WTC11 (cell line): ENCODE results near the gene UGP2. TPM values are rescaled to one million over a fixed set of nuclear protein-coding genes. Genes with fewer than 3 reads are reported as not detected.

Source experiments
- ATAC-seq: fragments of 200-7000 bp; cut with Tn5 transposase; 2 replicates; pipeline ENCODE4 v1.10.0; 2021; ENCODE audit warnings: mild to moderate bottlenecking, moderate library complexity
- CTCF ChIA-PET: fragments of 300-600 bp; sonication (Branson Sonifier 250); formaldehyde crosslinking; loops from one replicate; lab custom pipeline; 2021; ENCODE audit warnings: antibody characterized with exemption; lab: Charles Lee
- POLR2A ChIA-PET: fragments of 350-600 bp; sonication (Branson Sonifier 250); formaldehyde crosslinking; loops from one replicate; lab custom pipeline; 2021; ENCODE audit warnings: antibody characterized with exemption; lab: Charles Lee
- DNase-seq: peaks from one replicate; pipeline ENCODE4 v3.0.0; 2021; ENCODE audit warnings: low spot score
- H3K27ac Mint-ChIP-seq: 2 replicates; pipeline ENCODE4 v1.8.0; 2021; ENCODE audit warnings: mixed read lengths
- H3K27me3 Mint-ChIP-seq: 2 replicates; pipeline ENCODE4 v1.8.0; 2021; ENCODE audit warnings: low read depth, mild to moderate bottlenecking, moderate library complexity, mixed read lengths
- H3K36me3 Mint-ChIP-seq: 2 replicates; pipeline ENCODE4 v1.8.0; 2021; ENCODE audit warnings: mixed read lengths
- H3K4me1 Mint-ChIP-seq: 2 replicates; pipeline ENCODE4 v1.8.0; 2022; ENCODE audit warnings: mixed read lengths
- H3K4me3 Mint-ChIP-seq: 2 replicates; pipeline ENCODE4 v1.8.0; 2021; ENCODE audit warnings: mild to moderate bottlenecking, moderate library complexity, mixed read lengths
- H3K9me3 Mint-ChIP-seq: 2 replicates; pipeline ENCODE4 v1.8.0; 2021; ENCODE audit warnings: mixed read lengths
- ATF3 ChIP-seq: sonication (generic); formaldehyde crosslinking; conservative IDR thresholded peaks from 2 replicates; pipeline ENCODE4 v1.8.1; 2022; ENCODE audit warnings: mild to moderate bottlenecking, missing genetic modification reagents
- E2F1 ChIP-seq: sonication (generic); formaldehyde crosslinking; IDR thresholded peaks from 2 replicates; pipeline ENCODE4 v1.8.0; 2022; ENCODE audit warnings: mild to moderate bottlenecking, missing genetic modification reagents
- ELF4 ChIP-seq: sonication (generic); formaldehyde crosslinking; IDR thresholded peaks from 2 replicates; pipeline ENCODE4 v1.8.1; 2022; ENCODE audit warnings: low read depth, mild to moderate bottlenecking, moderate library complexity, missing genetic modification reagents
- EMX1 ChIP-seq: fragments of 250-450 bp; sonication (Bioruptor Pico); IDR thresholded peaks from 2 replicates; pipeline ENCODE4 v1.8.0; 2021; ENCODE audit warnings: mild to moderate bottlenecking
- FOXP4 ChIP-seq: sonication (generic); formaldehyde crosslinking; IDR thresholded peaks from 2 replicates; pipeline ENCODE4 v1.8.0; 2022; ENCODE audit warnings: mild to moderate bottlenecking, missing genetic modification reagents
- HMGA2 ChIP-seq: fragments of 250-450 bp; sonication (Bioruptor Pico); IDR thresholded peaks from 2 replicates; pipeline ENCODE4 v1.4.0; 2021; ENCODE audit warnings: mild to moderate bottlenecking, moderate library complexity
- IRF1 ChIP-seq: sonication (generic); formaldehyde crosslinking; IDR thresholded peaks from 2 replicates; pipeline ENCODE4 v1.8.0; 2023; ENCODE audit warnings: missing genetic modification reagents
- KAT7 ChIP-seq: sonication (generic); formaldehyde crosslinking; IDR thresholded peaks from 2 replicates; pipeline ENCODE4 v1.8.1; 2023; ENCODE audit warnings: missing genetic modification reagents, mild to moderate bottlenecking, borderline replicate concordance
- NFYB ChIP-seq: sonication (generic); formaldehyde crosslinking; conservative IDR thresholded peaks from 2 replicates; pipeline ENCODE4 v1.8.0; 2022; ENCODE audit warnings: low read depth, missing genetic modification reagents
- NR3C1 ChIP-seq: sonication (generic); formaldehyde crosslinking; conservative IDR thresholded peaks from 2 replicates; pipeline ENCODE4 v1.8.1; 2023; ENCODE audit warnings: low read depth, mild to moderate bottlenecking, missing genetic modification reagents
- PRDM15 ChIP-seq: sonication (generic); formaldehyde crosslinking; IDR thresholded peaks from 2 replicates; pipeline ENCODE4 v1.8.0; 2022; ENCODE audit warnings: missing genetic modification reagents
- PRRX2 ChIP-seq: fragments of 250-450 bp; sonication (Bioruptor Pico); IDR thresholded peaks from 2 replicates; pipeline ENCODE4 v1.8.0; 2021; ENCODE audit warnings: mild to moderate bottlenecking
- USF1 ChIP-seq: sonication (generic); formaldehyde crosslinking; IDR thresholded peaks from 2 replicates; pipeline ENCODE4 v1.8.0; 2022; ENCODE audit warnings: mild to moderate bottlenecking, missing genetic modification reagents
- USF2 ChIP-seq: sonication (generic); formaldehyde crosslinking; IDR thresholded peaks from 2 replicates; pipeline ENCODE4 v1.8.1; 2023; ENCODE audit warnings: mild to moderate bottlenecking, missing genetic modification reagents, moderate library complexity
- ZNF138 ChIP-seq: sonication (generic); formaldehyde crosslinking; conservative IDR thresholded peaks from 2 replicates; pipeline ENCODE4 v1.8.1; 2022; ENCODE audit warnings: mild to moderate bottlenecking, moderate library complexity, missing genetic modification reagents
- ZNF512 ChIP-seq: sonication (generic); formaldehyde crosslinking; IDR thresholded peaks from 2 replicates; pipeline ENCODE4 v1.8.1; 2022; ENCODE audit warnings: missing genetic modification reagents, borderline replicate concordance
- total RNA-seq: library from RNA; stranded (reverse); gene quantifications from 3 replicates; pipeline ENCODE4 v1.2.3, GENCODE V29; 2021
- TF ChIP-seq, protein P1 (sequence below): sonication (generic); formaldehyde crosslinking; IDR thresholded peaks from 2 replicates; pipeline ENCODE4 v1.8.0; 2022; ENCODE audit warnings: mild to moderate bottlenecking, missing genetic modification reagents
- TF ChIP-seq, protein P2 (sequence below): sonication (generic); formaldehyde crosslinking; IDR thresholded peaks from 2 replicates; pipeline ENCODE4 v1.8.0; 2023; ENCODE audit warnings: missing genetic modification reagents, mild to moderate bottlenecking, borderline replicate concordance

The UGP2 gene
- total RNA-seq, 1 experiment from 2014 or later = 543 TPM

DNA sequence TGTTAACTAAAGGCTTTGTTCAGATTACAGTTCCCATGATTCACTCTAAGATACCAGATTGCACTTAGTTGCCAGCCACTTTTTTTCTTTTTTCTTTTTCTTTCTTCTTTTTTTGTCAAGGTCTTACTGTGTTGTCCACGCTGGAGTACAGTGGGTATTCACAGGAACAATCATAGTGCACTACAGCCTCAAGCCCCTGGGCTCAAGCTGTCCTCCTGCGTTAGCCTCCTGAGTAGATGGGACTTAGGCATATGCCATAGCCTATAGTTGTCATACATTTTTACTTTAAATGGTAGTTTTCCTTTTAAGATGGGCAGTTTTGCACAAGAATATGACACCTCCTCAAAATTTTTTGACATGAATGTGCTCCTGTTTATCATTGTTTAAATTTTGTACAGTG is 2.1 kb downstream of the UGP2 start:
- H3K4me3 Mint-ChIP-seq = peak overlapping the region; percentile 100
- POLR2A ChIA-PET = interaction anchor here (0.8 to 2.1 kb wide), 4 partner anchors 12 to 145 kb away, joined by 3 to 5 read pairs (median 3); no protein-coding TSS in a partner anchor
- H3K27ac Mint-ChIP-seq = peak overlapping the region; percentile 100
- TF ChIP-seq E2F1 (CRISPR knock-in tag) (no peak), ELF4 (CRISPR knock-in tag) (no peak), USF1 (no peak)
- TF ChIP-seq, all 79 proteins: peak for 0
- Mint-ChIP-seq H3K36me3 (peaks cover 45% of the 10 kb centered on the region), H3K9me3 (no peaks in the 10 kb centered on the region), H3K4me1 (peaks cover 58% of the 10 kb centered on the region), H3K27me3 (no peaks in the 10 kb centered on the region)
- no peak for ATAC-seq
- CTCF ChIA-PET = interaction anchor here (0.9 to 1.0 kb wide), 2 partner anchors 23 to 145 kb away, joined by 4 read pairs; no protein-coding TSS in a partner anchor
- DNase-seq = no peak

- POLR2A ChIA-PET = interaction anchor here (0.8 to 2.1 kb wide), 5 partner anchors 11 to 229 kb away, joined by 3 to 5 read pairs (median 3); no protein-coding TSS in a partner anchor
- no peak for DNase-seq
- TF ChIP-seq, protein P1, sequence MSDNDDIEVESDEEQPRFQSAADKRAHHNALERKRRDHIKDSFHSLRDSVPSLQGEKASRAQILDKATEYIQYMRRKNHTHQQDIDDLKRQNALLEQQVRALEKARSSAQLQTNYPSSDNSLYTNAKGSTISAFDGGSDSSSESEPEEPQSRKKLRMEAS (CRISPR knock-in tag) = no peak
- no peak for TF ChIP-seq IRF1 (CRISPR knock-in tag)
- no peak for TF ChIP-seq PRDM15 (CRISPR knock-in tag)
- TF ChIP-seq ZNF512 = no peak
- TF ChIP-seq KAT7 (CRISPR knock-in tag) = no peak
- TF ChIP-seq NFYB (CRISPR knock-in tag) = no peak
- no peak for TF ChIP-seq NR3C1 (CRISPR knock-in tag)
- TF ChIP-seq EMX1 (CRISPR knock-in tag) = no peak
- TF ChIP-seq FOXP4 (CRISPR knock-in tag) = no peak
- no peak for TF ChIP-seq PRRX2
- TF ChIP-seq ATF3 (CRISPR knock-in tag) = no peak
- no peak for TF ChIP-seq ZNF138 (CRISPR knock-in tag)
- no peak for TF ChIP-seq USF2
- TF ChIP-seq HMGA2 (CRISPR knock-in tag) = no peak
- TF ChIP-seq, protein P2, sequence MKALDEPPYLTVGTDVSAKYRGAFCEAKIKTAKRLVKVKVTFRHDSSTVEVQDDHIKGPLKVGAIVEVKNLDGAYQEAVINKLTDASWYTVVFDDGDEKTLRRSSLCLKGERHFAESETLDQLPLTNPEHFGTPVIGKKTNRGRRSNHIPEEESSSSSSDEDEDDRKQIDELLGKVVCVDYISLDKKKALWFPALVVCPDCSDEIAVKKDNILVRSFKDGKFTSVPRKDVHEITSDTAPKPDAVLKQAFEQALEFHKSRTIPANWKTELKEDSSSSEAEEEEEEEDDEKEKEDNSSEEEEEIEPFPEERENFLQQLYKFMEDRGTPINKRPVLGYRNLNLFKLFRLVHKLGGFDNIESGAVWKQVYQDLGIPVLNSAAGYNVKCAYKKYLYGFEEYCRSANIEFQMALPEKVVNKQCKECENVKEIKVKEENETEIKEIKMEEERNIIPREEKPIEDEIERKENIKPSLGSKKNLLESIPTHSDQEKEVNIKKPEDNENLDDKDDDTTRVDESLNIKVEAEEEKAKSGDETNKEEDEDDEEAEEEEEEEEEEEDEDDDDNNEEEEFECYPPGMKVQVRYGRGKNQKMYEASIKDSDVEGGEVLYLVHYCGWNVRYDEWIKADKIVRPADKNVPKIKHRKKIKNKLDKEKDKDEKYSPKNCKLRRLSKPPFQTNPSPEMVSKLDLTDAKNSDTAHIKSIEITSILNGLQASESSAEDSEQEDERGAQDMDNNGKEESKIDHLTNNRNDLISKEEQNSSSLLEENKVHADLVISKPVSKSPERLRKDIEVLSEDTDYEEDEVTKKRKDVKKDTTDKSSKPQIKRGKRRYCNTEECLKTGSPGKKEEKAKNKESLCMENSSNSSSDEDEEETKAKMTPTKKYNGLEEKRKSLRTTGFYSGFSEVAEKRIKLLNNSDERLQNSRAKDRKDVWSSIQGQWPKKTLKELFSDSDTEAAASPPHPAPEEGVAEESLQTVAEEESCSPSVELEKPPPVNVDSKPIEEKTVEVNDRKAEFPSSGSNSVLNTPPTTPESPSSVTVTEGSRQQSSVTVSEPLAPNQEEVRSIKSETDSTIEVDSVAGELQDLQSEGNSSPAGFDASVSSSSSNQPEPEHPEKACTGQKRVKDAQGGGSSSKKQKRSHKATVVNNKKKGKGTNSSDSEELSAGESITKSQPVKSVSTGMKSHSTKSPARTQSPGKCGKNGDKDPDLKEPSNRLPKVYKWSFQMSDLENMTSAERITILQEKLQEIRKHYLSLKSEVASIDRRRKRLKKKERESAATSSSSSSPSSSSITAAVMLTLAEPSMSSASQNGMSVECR (CRISPR knock-in tag) = no peak
These were observed 2.9 kb downstream of the UGP2 start for GRCh38 chr2:63844616-63845015.

More at GRCh38 chr2:63844616-63845015, 2.9 kb downstream of the UGP2 start:
- no peaks in the 10 kb centered on the region for H3K27me3 Mint-ChIP-seq
- peaks cover 59% of the 10 kb centered on the region for H3K4me1 Mint-ChIP-seq
- ATAC-seq = no peak
- H3K36me3 Mint-ChIP-seq = peaks cover 45% of the 10 kb centered on the region
- no peaks in the 10 kb centered on the region for H3K9me3 Mint-ChIP-seq
- H3K27ac Mint-ChIP-seq = peak overlapping the region; percentile 100
- CTCF ChIA-PET = interaction anchor here (0.9 kb wide), 1 partner anchor 24 kb away, joined by 4 read pairs; no protein-coding TSS in a partner anchor
- peak overlapping the region; percentile 100 for H3K4me3 Mint-ChIP-seq
